ENCODE data around the gene TRPC3.

GRCh38 chr4:121898150-121898549, 53.7 kb downstream of the TRPC3 start:
- TF ChIP-seq CTCF (conservative IDR thresholded peaks at IDR 0.05; ENCODE audit: low read length), result no peak
- TF ChIP-seq EZH2phosphoT487 (IDR thresholded peaks at IDR 0.05; ENCODE audit: borderline replicate concordance, low read depth, low read length), result no peak

Data from OCI-LY7 (cell line).